Omental fat pad (tissue), 4 donors: ENCODE results near the gene SIM2. TPM values are rescaled to one million over a fixed set of nuclear protein-coding genes. Genes with fewer than 3 reads are reported as not detected.

Experiments
- ATAC-seq: fragments of 150-250 bp; one replicate; pipeline ENCODE4 v1.9.1; 2016; ENCODE audit warnings: mild to moderate bottlenecking, moderate library complexity; ENCODE audit not compliant: low FRiP score
- DNase-seq: peaks from one replicate; pipeline ENCODE4 v3.0.0-alpha.2; 2019; ENCODE audit warnings: low spot score
- CTCF ChIP-seq, 3 donors: fragments of 450-650 bp; IDR thresholded peaks; one replicate each; pipeline ENCODE4 v1.5.1; 2016 to 2017; ENCODE audit warnings: antibody characterized with exemption in 3 of 3, mild to moderate bottlenecking in 3 of 3, moderate library complexity in 2 of 3
- total RNA-seq, 4 donors: library from RNA; depleted of rRNA; stranded (reverse); fragments of >200 nt; gene quantifications; one replicate each; pipeline ENCODE4 v1.1.0, GENCODE V29; 2016

SIM2 gene
- total RNA-seq, 4 donors from 2014 or later, result 3.2 TPM; not detected in 3

- DNase-seq (no peak), ATAC-seq (no peak)
- no peak for TF ChIP-seq CTCF (IDR thresholded peaks at IDR 0.05)
These were observed 17.9 kb downstream of the SIM2 start for GRCh38 chr21:36716836-36717235.

GRCh38 chr21:36717976-36718375 lies 19.1 kb downstream of the SIM2 start:
- DNase-seq (no peak), ATAC-seq (no peak)
- TF ChIP-seq CTCF (IDR thresholded peaks at IDR 0.05), result no peak

- DNase-seq, result no peak
- TF ChIP-seq CTCF (IDR thresholded peaks at IDR 0.05), result no peak
- ATAC-seq, result no peak
These were observed 20.1 kb downstream of the SIM2 start for GRCh38 chr21:36718951-36719501.

- ATAC-seq, result no peak
- no peak for DNase-seq
- no peak for TF ChIP-seq CTCF (IDR thresholded peaks at IDR 0.05)
These were observed 20.7 kb downstream of the SIM2 start for GRCh38 chr21:36719614-36720013.

GRCh38 chr21:36721817-36722216 lies 22.9 kb downstream of the SIM2 start:
- no peak for TF ChIP-seq CTCF (IDR thresholded peaks at IDR 0.05)
- ATAC-seq, result no peak
- DNase-seq, result no peak

GRCh38 chr21:36722370-36723368 lies 23.8 kb downstream of the SIM2 start:
- no peak for ATAC-seq
- no peak for DNase-seq
- no peak for TF ChIP-seq CTCF (IDR thresholded peaks at IDR 0.05)
